Left lung (tissue), 10 donors: ENCODE data around the gene CRTC2. TPM values are rescaled to one million over a fixed set of nuclear protein-coding genes. Genes with fewer than 3 reads are reported as not detected.

ENCODE experiments used
- ATAC-seq: fragments of 200-7000 bp; cut with Tn5 transposase; one replicate; pipeline ENCODE4 v1.9.1; 2020; ENCODE audit warnings: moderate library complexity
- DNase-seq, 4 donors: peaks; one replicate each; pipeline ENCODE4 v3.0.0-alpha.2; 2013 to 2020
- H3K27ac ChIP-seq, 2 donors: fragments of 200-600 bp; sonication (generic) in 1 of 2; one replicate each; pipeline versions ENCODE4 v1.5.0 to v1.8.0; 2020 to 2021
- H3K27me3 ChIP-seq, 2 donors: fragments of 200-600 bp; sonication (generic) in 1 of 2; one replicate each; pipeline versions ENCODE4 v1.5.0 to v1.8.0; 2020 to 2021
- H3K36me3 ChIP-seq, 2 donors: fragments of 200-600 bp; sonication (generic) in 1 of 2; one replicate each; pipeline versions ENCODE4 v1.5.0 to v1.8.0; 2020 to 2021
- H3K4me1 ChIP-seq, 2 donors: fragments of 200-600 bp; one replicate each; pipeline ENCODE4 v1.8.0; 2021
- H3K4me3 ChIP-seq, 2 donors: fragments of 200-600 bp; sonication (generic) in 1 of 2; one replicate each; pipeline versions ENCODE4 v1.5.0 to v1.8.0; 2020 to 2021; ENCODE audit warnings: mild to moderate bottlenecking in 1 of 2
- H3K9me3 ChIP-seq, 2 donors: fragments of 200-600 bp; sonication (generic) in 1 of 2; one replicate each; pipeline versions ENCODE4 v1.5.0 to v1.8.0; 2020 to 2021
- intact Hi-C, 2 donors: fragments of 100-400 bp; cut with DNase I; formaldehyde crosslinking; loops; one replicate each; pipeline versions ENCODE4 v1.11.2 to v1.14.2; 2022
- polyA plus RNA-seq, 6 donors: library from polyadenylated mRNA; unstranded; fragments of 120-200 nt; gene quantifications; one replicate each; pipeline ENCODE4 v1.2.1, GENCODE V29; 2013; ENCODE audit not compliant: insufficient read length in 6 of 6
- total RNA-seq, 2 donors: library from RNA; stranded (reverse); fragmentation: NEBNext Ultra II Directional; extraction: Animal tissue kit (Norgen Biotek cat#: 25700); gene quantifications; one replicate each; pipeline ENCODE4 v1.2.1, GENCODE V29; 2021
- TF ChIP-seq, protein P1 (sequence below), 2 donors: fragments of 200-600 bp; sonication (generic) in 1 of 2; IDR thresholded peaks; one replicate each; pipeline versions ENCODE4 v1.5.0 to v1.8.0; 2021; ENCODE audit warnings: antibody characterized with exemption in 2 of 2
- donor health status: DM: no; HTN: yes; CAD: no.
- donor health status: DM: no; HTN: no; CAD: no.

The CRTC2 gene
- total and polyA plus RNA-seq, 8 donors: 39.7 to 54.3 (median 47.1) TPM

DNA sequence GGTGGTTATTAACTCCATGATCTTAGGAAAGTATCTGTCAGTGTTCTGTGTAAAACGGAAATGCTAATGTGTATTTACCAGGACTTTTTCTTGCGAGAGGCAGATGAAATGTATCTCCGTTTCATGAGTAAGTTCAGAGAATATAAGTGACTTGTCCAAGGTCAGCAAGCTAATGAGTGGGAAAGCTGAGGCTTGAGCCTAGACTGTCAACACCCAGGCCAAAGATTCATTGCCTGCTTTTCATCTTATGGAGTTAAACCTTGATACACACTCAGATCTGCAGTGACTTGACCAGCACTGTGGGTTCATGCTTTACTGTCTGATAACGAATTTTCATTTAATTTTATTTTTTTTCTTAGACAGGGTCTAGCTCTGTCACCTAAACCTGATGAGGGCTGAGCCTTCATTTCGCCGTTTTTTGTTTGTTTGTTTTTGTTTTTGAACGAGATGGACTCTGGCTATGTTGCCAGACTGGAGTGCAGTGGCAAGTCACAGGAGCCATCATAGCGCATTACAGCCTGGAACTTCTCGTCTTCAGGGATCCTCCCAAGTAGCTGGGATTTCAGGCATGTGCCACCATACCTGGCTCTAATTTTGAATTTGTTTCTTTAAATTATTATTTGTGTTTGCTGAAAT is 20.0 kb upstream of the CRTC2 start:
- H3K36me3 ChIP-seq: peaks cover 0 to 59% of the 10 kb centered on the region in 2 donors
- TF ChIP-seq, protein P1, sequence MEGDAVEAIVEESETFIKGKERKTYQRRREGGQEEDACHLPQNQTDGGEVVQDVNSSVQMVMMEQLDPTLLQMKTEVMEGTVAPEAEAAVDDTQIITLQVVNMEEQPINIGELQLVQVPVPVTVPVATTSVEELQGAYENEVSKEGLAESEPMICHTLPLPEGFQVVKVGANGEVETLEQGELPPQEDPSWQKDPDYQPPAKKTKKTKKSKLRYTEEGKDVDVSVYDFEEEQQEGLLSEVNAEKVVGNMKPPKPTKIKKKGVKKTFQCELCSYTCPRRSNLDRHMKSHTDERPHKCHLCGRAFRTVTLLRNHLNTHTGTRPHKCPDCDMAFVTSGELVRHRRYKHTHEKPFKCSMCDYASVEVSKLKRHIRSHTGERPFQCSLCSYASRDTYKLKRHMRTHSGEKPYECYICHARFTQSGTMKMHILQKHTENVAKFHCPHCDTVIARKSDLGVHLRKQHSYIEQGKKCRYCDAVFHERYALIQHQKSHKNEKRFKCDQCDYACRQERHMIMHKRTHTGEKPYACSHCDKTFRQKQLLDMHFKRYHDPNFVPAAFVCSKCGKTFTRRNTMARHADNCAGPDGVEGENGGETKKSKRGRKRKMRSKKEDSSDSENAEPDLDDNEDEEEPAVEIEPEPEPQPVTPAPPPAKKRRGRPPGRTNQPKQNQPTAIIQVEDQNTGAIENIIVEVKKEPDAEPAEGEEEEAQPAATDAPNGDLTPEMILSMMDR (IDR thresholded peaks at IDR 0.05): no peak
- H3K9me3 ChIP-seq: no peaks in the 10 kb centered on the region
- H3K4me1 ChIP-seq: peaks cover 15 to 56% of the 10 kb centered on the region in 2 donors
- no peaks in the 10 kb centered on the region for H3K27me3 ChIP-seq
- DNase-seq (no peak), ATAC-seq (no peak)
- intact Hi-C loops: no loop called here
- H3K4me3 ChIP-seq: peak overlapping the region; percentile 98 to 99
- peak overlapping the region; percentile 90 for H3K27ac ChIP-seq

DNA sequence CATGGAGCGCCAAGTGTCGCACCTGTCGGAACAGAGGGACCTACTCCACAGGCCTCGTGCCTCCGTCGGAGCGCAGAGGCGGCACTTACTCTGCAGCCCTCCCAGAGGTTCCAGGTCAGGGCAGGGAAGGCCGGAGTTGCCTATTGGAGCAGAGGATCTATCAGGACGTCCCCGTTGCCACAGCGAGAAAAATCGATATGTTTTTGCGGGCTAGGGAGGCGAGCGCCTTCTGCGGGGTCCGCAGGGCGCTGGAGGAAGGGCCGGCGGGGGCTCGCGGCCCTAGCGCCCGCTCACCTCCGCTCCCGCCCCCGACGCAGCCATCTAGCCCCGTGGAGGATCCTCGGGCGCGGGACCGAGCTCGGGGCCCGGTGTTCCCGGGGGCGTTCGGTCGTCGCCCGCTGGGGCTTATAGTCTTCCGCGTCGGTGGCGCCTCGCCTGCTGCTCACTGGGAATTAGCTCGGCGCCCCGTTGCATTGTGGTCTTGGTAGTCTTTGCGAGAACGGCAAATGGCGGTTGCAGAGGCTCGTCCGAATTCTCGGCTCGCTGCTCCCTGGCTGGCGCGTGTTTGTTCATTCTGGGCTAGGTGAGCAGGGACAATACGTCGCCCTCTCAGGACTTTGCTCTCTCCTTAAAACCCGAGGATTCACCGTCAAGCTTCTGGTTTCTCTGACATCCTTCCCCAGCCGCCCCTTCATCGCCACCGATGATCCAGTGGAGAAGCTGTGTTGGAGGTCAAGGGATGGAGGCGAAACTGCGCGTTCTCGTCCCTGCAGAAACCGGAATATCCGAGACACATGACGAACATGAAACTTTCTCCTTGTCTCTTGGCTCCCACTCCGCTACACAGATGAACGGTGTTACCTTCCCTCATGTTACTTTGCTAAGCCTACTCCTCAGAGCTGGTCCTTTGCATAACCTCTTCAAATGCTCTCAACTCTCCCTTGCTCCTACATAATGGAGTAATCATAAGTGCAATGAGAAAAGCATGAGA is 19.1 kb upstream of the CRTC2 start, which contains the start of gene JTB:
JTB (minus strand) TSS at position 425 of the 991 bp plus-strand sequence; CDS start at position 3, 422 bp downstream.
- Histone ChIP-seq H3K27me3 (no peaks in the 10 kb centered on the region), H3K36me3 (peaks cover 0 to 57% of the 10 kb centered on the region in 2 donors), H3K4me3 (peak within 1 kb of the TSS; percentile 98 to 99), H3K4me1 (peaks cover 15 to 50% of the 10 kb centered on the region in 2 donors), H3K27ac (peak within 1 kb of the TSS; percentile 90), H3K9me3 (no peaks in the 10 kb centered on the region)
- TF ChIP-seq, protein P1 (IDR thresholded peaks at IDR 0.05): no peak
- ATAC-seq (peak; percentile 99), DNase-seq (peak in 3 of 4 donors; percentile 87 to 97 (median 94))
- intact Hi-C loops: no loop called here

DNA sequence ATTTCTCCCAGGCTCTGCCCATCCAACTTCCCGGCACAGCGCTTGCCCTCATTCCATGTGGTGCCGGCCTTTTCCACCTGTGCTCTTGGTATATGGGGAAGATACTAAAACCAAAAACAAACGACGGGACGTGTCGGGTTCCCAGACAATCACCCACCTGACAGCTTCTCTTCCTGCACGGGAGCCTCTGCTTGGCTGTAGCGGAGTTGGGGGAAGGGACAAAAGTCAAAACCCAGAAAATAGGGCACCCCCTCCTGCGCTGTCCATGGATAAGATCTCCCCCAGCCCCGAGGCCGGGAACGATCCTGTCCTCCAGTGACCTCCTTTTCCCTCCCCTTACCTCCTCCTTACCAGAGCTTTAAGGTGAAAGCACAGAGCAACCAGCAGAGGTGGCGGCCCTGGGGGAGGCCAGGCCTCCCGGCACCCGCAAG is 18.4 kb upstream of the CRTC2 start:
- Histone ChIP-seq H3K4me3 (peak overlapping the region; percentile 98 to 99), H3K36me3 (peaks cover 0 to 53% of the 10 kb centered on the region in 2 donors), H3K27ac (peak overlapping the region; percentile 90), H3K27me3 (no peaks in the 10 kb centered on the region), H3K9me3 (no peaks in the 10 kb centered on the region), H3K4me1 (peaks cover 15 to 49% of the 10 kb centered on the region in 2 donors)
- DNase-seq: no peak
- peak; percentile 5 for ATAC-seq
- TF ChIP-seq, protein P1 (IDR thresholded peaks at IDR 0.05): no peak
- intact Hi-C loops: no loop called here

GRCh38 chr1:153973525-153973924 is 15.1 kb upstream of the CRTC2 start:
- Histone ChIP-seq H3K27ac (no peak overlapping the region), H3K36me3 (peaks cover 0 to 33% of the 10 kb centered on the region in 2 donors), H3K9me3 (no peaks in the 10 kb centered on the region), H3K27me3 (no peaks in the 10 kb centered on the region), H3K4me1 (peaks cover 14 to 38% of the 10 kb centered on the region in 2 donors), H3K4me3 (no peak overlapping the region)
- TF ChIP-seq, protein P1 (IDR thresholded peaks at IDR 0.05): no peak
- ATAC-seq (no peak), DNase-seq (no peak)
- intact Hi-C loops: no loop called here

GRCh38 chr1:153973071-153973470 is 14.7 kb upstream of the CRTC2 start:
- DNase-seq: no peak
- no peaks in the 10 kb centered on the region for H3K9me3 ChIP-seq
- peaks cover 10 to 38% of the 10 kb centered on the region in 2 donors for H3K4me1 ChIP-seq
- intact Hi-C loops: no loop called here
- peaks cover 0 to 33% of the 10 kb centered on the region in 2 donors for H3K36me3 ChIP-seq
- ATAC-seq: no peak
- H3K27me3 ChIP-seq: no peaks in the 10 kb centered on the region
- no peak overlapping the region for H3K27ac ChIP-seq
- no peak overlapping the region for H3K4me3 ChIP-seq
- TF ChIP-seq, protein P1 (IDR thresholded peaks at IDR 0.05): no peak
